ENCODE results near the gene ATP11C. TPM values are rescaled to one million over a fixed set of nuclear protein-coding genes. Genes with fewer than 3 reads are reported as not detected.
"Not testable (repeated sequence)": the region's sequence is repeated elsewhere in the genome, so short reads cannot be mapped to it uniquely, and the experiment has no call there.

ATP11C gene

DNA sequence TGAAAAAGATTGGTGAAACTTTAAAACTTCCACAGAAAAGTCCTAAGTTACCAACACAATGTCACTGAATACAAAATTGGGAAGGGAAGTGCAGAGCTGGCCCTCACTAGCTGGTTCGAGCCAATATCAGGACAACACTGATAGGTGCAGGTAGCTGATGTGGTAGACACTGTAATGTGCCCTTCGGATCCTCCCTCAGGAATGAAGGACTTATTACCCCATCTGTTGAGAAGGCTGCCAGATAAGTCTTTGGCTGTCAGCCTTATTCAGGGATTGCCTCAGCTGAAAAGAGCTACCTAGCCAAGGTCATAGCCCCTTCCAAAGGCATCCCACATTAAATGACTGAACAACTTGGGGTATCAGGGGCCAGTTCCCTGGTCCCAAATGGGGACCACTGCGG lies 230.2 kb downstream of the ATP11C start:
- Histone ChIP-seq H3K27me3 (ENCODE audit: control insufficient read depth, insufficient read depth, low read length) (no peaks in the 10 kb centered on the region), H3K9me3 (replicated peaks; ENCODE audit: low read length) (no peaks in the 10 kb centered on the region), H3K4me3 (ENCODE audit: low read length) (no peak overlapping the region), H3K4me2 (ENCODE audit: low read length) (no peak overlapping the region), H3K9ac (ENCODE audit: low read depth, low read length) (no peak overlapping the region), H3K4me1 (ENCODE audit: control insufficient read depth, insufficient read depth, low read length) (no peaks in the 10 kb centered on the region), H3K36me3 (ENCODE audit: insufficient read depth, low read length) (no peaks in the 10 kb centered on the region)

GRCh38 chrX:139692908-139693307 lies 239.9 kb downstream of the ATP11C start:
- Histone ChIP-seq H3K9ac (ENCODE audit: low read depth, low read length) (no peak overlapping the region), H3K27me3 (ENCODE audit: control insufficient read depth, insufficient read depth, low read length) (no peaks in the 10 kb centered on the region), H3K9me3 (replicated peaks; ENCODE audit: low read length) (no peaks in the 10 kb centered on the region), H3K4me3 (ENCODE audit: low read length) (peak overlapping the region; percentile 68), H3K4me2 (ENCODE audit: low read length) (peak overlapping the region; percentile 97), H3K4me1 (ENCODE audit: control insufficient read depth, insufficient read depth, low read length) (no peaks in the 10 kb centered on the region), H3K36me3 (ENCODE audit: insufficient read depth, low read length) (no peaks in the 10 kb centered on the region)

DNA sequence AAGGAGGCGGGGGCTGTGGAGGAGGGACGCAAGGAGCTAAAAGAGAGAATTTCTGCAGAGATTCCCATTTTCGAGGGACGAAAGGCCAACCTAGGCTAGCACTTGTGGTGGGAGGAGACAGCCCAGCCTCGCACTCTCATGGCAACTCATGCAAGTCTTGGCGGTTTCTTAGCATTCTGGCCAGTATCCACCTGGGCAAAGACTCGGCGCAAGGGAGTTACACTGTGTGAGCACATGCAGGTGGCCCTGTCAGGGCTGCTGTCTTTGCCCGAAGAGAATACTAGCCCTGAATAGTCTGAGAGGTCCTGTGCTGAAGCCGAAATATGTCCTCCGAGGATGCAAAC lies 240.4 kb downstream of the ATP11C start:
- H3K36me3 ChIP-seq (ENCODE audit: insufficient read depth, low read length): no peaks in the 10 kb centered on the region
- H3K4me3 ChIP-seq (ENCODE audit: low read length): peak overlapping the region; percentile 68

DNA sequence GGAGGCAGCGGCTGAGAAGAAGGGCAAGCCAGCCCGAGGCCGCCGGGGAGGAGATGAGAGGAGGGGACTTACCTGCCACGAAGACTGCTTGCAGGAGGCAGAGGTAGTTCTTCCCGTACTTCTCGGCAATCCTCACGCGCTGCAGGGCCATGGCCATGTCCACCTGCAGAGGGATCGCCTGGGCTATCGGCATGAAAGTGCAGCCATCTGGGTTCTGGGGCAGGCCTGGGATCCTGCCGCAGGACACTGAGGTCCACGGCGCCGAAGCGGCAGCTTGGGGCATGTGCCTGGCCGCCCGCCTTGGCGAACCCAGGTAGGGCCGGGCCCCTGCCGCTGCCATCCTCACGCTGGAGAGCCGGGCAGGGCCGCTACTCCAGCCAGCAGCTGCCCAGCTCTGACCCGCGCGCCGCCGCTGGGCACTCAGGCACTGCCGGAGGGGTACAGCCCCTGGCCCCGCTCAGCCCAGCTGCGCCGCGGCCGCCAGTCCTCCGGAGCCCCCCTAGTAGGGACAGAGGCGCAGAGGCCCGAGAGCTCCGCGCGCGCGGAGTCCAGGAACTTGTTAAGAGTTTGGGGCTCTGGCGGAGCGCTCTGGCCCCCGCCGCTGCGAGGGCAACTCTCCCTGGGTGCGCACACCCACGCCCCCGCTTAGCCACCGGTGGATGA lies 240.9 kb downstream of the ATP11C start:
- Histone ChIP-seq H3K36me3 (ENCODE audit: insufficient read depth, low read length) (no peaks in the 10 kb centered on the region), H3K4me3 (ENCODE audit: low read length) (peak overlapping the region; percentile 68), H3K27me3 (ENCODE audit: control insufficient read depth, insufficient read depth, low read length) (no peaks in the 10 kb centered on the region), H3K4me1 (ENCODE audit: control insufficient read depth, insufficient read depth, low read length) (no peaks in the 10 kb centered on the region), H3K9ac (ENCODE audit: low read depth, low read length) (no peak overlapping the region), H3K9me3 (replicated peaks; ENCODE audit: low read length) (no peaks in the 10 kb centered on the region), H3K4me2 (ENCODE audit: low read length) (peak overlapping the region; percentile 97)

More for the DNA sequence above, 240.4 kb downstream of the ATP11C start:
- Histone ChIP-seq H3K4me2 (ENCODE audit: low read length) (peak overlapping the region; percentile 97), H3K27me3 (ENCODE audit: control insufficient read depth, insufficient read depth, low read length) (no peaks in the 10 kb centered on the region), H3K9me3 (replicated peaks; ENCODE audit: low read length) (no peaks in the 10 kb centered on the region), H3K4me1 (ENCODE audit: control insufficient read depth, insufficient read depth, low read length) (no peaks in the 10 kb centered on the region), H3K9ac (ENCODE audit: low read depth, low read length) (no peak overlapping the region)

GRCh38 chrX:139691493-139691842 lies 241.4 kb downstream of the ATP11C start:
- Histone ChIP-seq H3K4me1 (ENCODE audit: control insufficient read depth, insufficient read depth, low read length) (no peaks in the 10 kb centered on the region), H3K9ac (ENCODE audit: low read depth, low read length) (no peak overlapping the region), H3K27me3 (ENCODE audit: control insufficient read depth, insufficient read depth, low read length) (no peaks in the 10 kb centered on the region), H3K9me3 (replicated peaks; ENCODE audit: low read length) (no peaks in the 10 kb centered on the region), H3K4me3 (ENCODE audit: low read length) (peak overlapping the region; percentile 68), H3K36me3 (ENCODE audit: insufficient read depth, low read length) (no peaks in the 10 kb centered on the region), H3K4me2 (ENCODE audit: low read length) (peak overlapping the region; percentile 97)

DNA sequence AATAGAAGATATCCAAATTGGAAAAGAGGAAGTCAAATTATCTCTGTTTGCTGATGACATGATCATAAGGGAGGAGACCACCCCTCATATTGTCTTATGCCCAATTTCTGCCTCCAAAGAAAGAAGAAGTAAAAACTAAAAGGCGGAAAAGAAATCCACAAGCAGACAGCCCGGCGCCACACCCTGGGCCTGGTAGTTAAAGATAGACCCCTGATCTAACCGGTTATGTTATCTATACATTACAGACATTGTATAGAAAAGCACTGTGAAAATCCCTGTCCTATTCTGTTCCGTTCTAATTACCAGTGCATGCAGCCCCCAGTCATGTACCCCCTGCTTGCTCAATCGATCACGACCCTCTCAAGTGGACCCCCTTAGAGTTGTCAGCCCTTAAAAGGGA lies 247.7 kb downstream of the ATP11C start:
- H3K9ac ChIP-seq (ENCODE audit: low read depth, low read length); H3K36me3 ChIP-seq (ENCODE audit: insufficient read depth, low read length); H3K9me3 ChIP-seq (replicated peaks; ENCODE audit: low read length); H3K4me3 ChIP-seq (ENCODE audit: low read length); H3K4me1 ChIP-seq (ENCODE audit: control insufficient read depth, insufficient read depth, low read length); H3K4me2 ChIP-seq (ENCODE audit: low read length); H3K27me3 ChIP-seq (ENCODE audit: control insufficient read depth, insufficient read depth, low read length): not testable (repeated sequence)

- Histone ChIP-seq H3K4me3 (ENCODE audit: low read length) (no peak overlapping the region), H3K36me3 (ENCODE audit: insufficient read depth, low read length) (no peaks in the 10 kb centered on the region), H3K4me2 (ENCODE audit: low read length) (no peak overlapping the region), H3K9ac (ENCODE audit: low read depth, low read length) (no peak overlapping the region), H3K4me1 (ENCODE audit: control insufficient read depth, insufficient read depth, low read length) (no peaks in the 10 kb centered on the region), H3K27me3 (ENCODE audit: control insufficient read depth, insufficient read depth, low read length) (no peaks in the 10 kb centered on the region), H3K9me3 (replicated peaks; ENCODE audit: low read length) (no peaks in the 10 kb centered on the region)
Observed at GRCh38 chrX:139680356-139680755, 252.5 kb downstream of the ATP11C start.

Small RNA genes lying within 50 kb of the gene (small RNA-seq; reads per million reads assigned to genes)
- gene MIR505: 9.6 reads per million, percentile 90 among the genes with 10 or more reads in this experiment
- not detected for gene RF00425
- gene RF01210: not detected
- gene RNU6ATAC23P: not detected

Data from skeletal muscle satellite cell (primary cell).